Astrocyte (in vitro differentiated cells and primary cell): ENCODE measurements around the gene LRRC4C. TPM values are rescaled to one million over a fixed set of nuclear protein-coding genes. Genes with fewer than 3 reads are reported as not detected.

ENCODE experiments used
- DNase-seq: peaks from one replicate; pipeline ENCODE4 v3.0.0-alpha.2; 2010; ENCODE audit warnings: low read depth
- FAIRE-seq: peaks from 2 replicates; lab custom pipeline; 2011; peaks lifted over from hg19 to GRCh38; lab: Jason Lieb, UNC
- H2AFZ ChIP-seq: 2 replicates; pipeline ENCODE4 v1.6.0; 2012; ENCODE audit warnings: low read depth, low read length, inconsistent platforms
- H3K27ac ChIP-seq: 2 replicates; pipeline ENCODE4 v1.5.1; 2011; ENCODE audit warnings: low read depth, low read length, inconsistent platforms
- H3K27me3 ChIP-seq: 2 replicates; pipeline ENCODE4 v1.6.0; 2011; ENCODE audit warnings: low read length, inconsistent platforms; ENCODE audit not compliant: insufficient read depth
- H3K36me3 ChIP-seq: 2 replicates; pipeline ENCODE4 v1.5.1; 2011; ENCODE audit warnings: low read length, inconsistent platforms; ENCODE audit not compliant: insufficient read depth
- H3K4me1 ChIP-seq: 2 replicates; pipeline ENCODE4 v1.5.1; 2011; ENCODE audit warnings: low read length, inconsistent platforms; ENCODE audit not compliant: insufficient read depth
- H3K4me2 ChIP-seq: 2 replicates; pipeline ENCODE4 v1.6.0; 2012; ENCODE audit warnings: low read length, inconsistent platforms
- H3K4me3 ChIP-seq: 2 replicates; pipeline ENCODE4 v1.5.1; 2011; ENCODE audit warnings: low read depth, mild to moderate bottlenecking, low read length, inconsistent platforms; ENCODE audit not compliant: insufficient read depth
- H3K79me2 ChIP-seq: 2 replicates; pipeline ENCODE4 v1.6.0; 2012; ENCODE audit warnings: mild to moderate bottlenecking, low read length, inconsistent platforms; ENCODE audit not compliant: insufficient read depth
- H3K9ac ChIP-seq: 2 replicates; pipeline ENCODE4 v1.6.0; 2012; ENCODE audit warnings: mild to moderate bottlenecking, low read length, inconsistent platforms
- H3K9me3 ChIP-seq: 2 replicates; pipeline ENCODE4 v1.5.1; 2012; ENCODE audit warnings: low read depth, mild to moderate bottlenecking, low read length, inconsistent platforms; ENCODE audit not compliant: insufficient read depth
- H4K20me1 ChIP-seq: 2 replicates; pipeline ENCODE4 v1.6.0; 2012; ENCODE audit warnings: low read length, inconsistent platforms; ENCODE audit not compliant: insufficient read depth
- H3K27ac Mint-ChIP-seq: one replicate; pipeline ENCODE4 v1.8.0; 2021; ENCODE audit warnings: mild to moderate bottlenecking, mixed read lengths; ENCODE audit not compliant: unreplicated experiment
- H3K27me3 Mint-ChIP-seq: one replicate; pipeline ENCODE4 v1.8.0; 2021; ENCODE audit warnings: low read depth, mixed read lengths; ENCODE audit not compliant: unreplicated experiment
- H3K36me3 Mint-ChIP-seq: one replicate; pipeline ENCODE4 v1.8.0; 2021; ENCODE audit warnings: low read depth, mixed read lengths; ENCODE audit not compliant: unreplicated experiment
- H3K4me1 Mint-ChIP-seq: one replicate; pipeline ENCODE4 v1.8.0; 2021; ENCODE audit warnings: low read depth, mixed read lengths; ENCODE audit not compliant: unreplicated experiment
- H3K4me3 Mint-ChIP-seq: one replicate; pipeline ENCODE4 v1.8.0; 2021; ENCODE audit warnings: mild to moderate bottlenecking, moderate library complexity, mixed read lengths; ENCODE audit not compliant: unreplicated experiment
- H3K9me3 Mint-ChIP-seq: one replicate; pipeline ENCODE4 v1.8.0; 2021; ENCODE audit warnings: mild to moderate bottlenecking, mixed read lengths; ENCODE audit not compliant: unreplicated experiment
- CTCF ChIP-seq: IDR thresholded peaks from 2 replicates; pipeline ENCODE4 v1.5.1; 2011; ENCODE audit warnings: low read depth, mild to moderate bottlenecking, inconsistent platforms, low read length, moderate library complexity; ENCODE audit not compliant: insufficient read depth
- EZH2 ChIP-seq: IDR thresholded peaks from 2 replicates; pipeline ENCODE4 v1.6.1; 2012; ENCODE audit warnings: mild to moderate bottlenecking, low read length, inconsistent platforms; ENCODE audit not compliant: insufficient read depth
- total RNA-seq: library from RNA; stranded (reverse); gene quantifications from 2 replicates; pipeline ENCODE4 v1.2.1, GENCODE V29; 2021

The LRRC4C gene
- total RNA-seq, 1 donor from 2014 or later = 9.0 TPM

- H3K9me3 Mint-ChIP-seq = no peaks in the 10 kb centered on the region
- Histone ChIP-seq H3K9ac (no peak overlapping the region), H3K27ac (no peak overlapping the region), H3K36me3 (no peaks in the 10 kb centered on the region), H3K4me2 (no peak overlapping the region), H2AFZ (no peak overlapping the region), H4K20me1 (no peaks in the 10 kb centered on the region), H3K27me3 (no peaks in the 10 kb centered on the region), H3K9me3 (no peaks in the 10 kb centered on the region), H3K79me2 (no peaks in the 10 kb centered on the region), H3K4me3 (no peak overlapping the region), H3K4me1 (no peaks in the 10 kb centered on the region)
- no peaks in the 10 kb centered on the region for H3K36me3 Mint-ChIP-seq
- H3K27ac Mint-ChIP-seq = no peak overlapping the region
- H3K4me3 Mint-ChIP-seq = no peak overlapping the region
- H3K27me3 Mint-ChIP-seq = no peaks in the 10 kb centered on the region
- FAIRE-seq (no peak), DNase-seq (no peak)
- H3K4me1 Mint-ChIP-seq = peaks cover 14% of the 10 kb centered on the region
- TF ChIP-seq CTCF = no peak
Measured at GRCh38 chr11:40186437-40187263, 1272.8 kb downstream of the LRRC4C start.

- no peaks in the 10 kb centered on the region for H3K4me1 ChIP-seq
- Mint-ChIP-seq H3K27me3 (no peaks in the 10 kb centered on the region), H3K4me3 (no peak overlapping the region), H3K27ac (no peak overlapping the region), H3K4me1 (peaks cover 14% of the 10 kb centered on the region), H3K9me3 (no peaks in the 10 kb centered on the region), H3K36me3 (no peaks in the 10 kb centered on the region)
- no peak overlapping the region for H3K27ac ChIP-seq
- no peak overlapping the region for H2AFZ ChIP-seq
- H3K9ac ChIP-seq = no peak overlapping the region
- H3K4me2 ChIP-seq = no peak overlapping the region
- no peaks in the 10 kb centered on the region for H3K9me3 ChIP-seq
- H3K36me3 ChIP-seq = no peaks in the 10 kb centered on the region
- no peaks in the 10 kb centered on the region for H3K27me3 ChIP-seq
- no peaks in the 10 kb centered on the region for H3K79me2 ChIP-seq
- FAIRE-seq (no peak), DNase-seq (no peak)
- no peaks in the 10 kb centered on the region for H4K20me1 ChIP-seq
- H3K4me3 ChIP-seq = no peak overlapping the region
- TF ChIP-seq CTCF (no peak), EZH2 (no peak)
Measured at GRCh38 chr11:40185793-40186192, 1273.7 kb downstream of the LRRC4C start.
